Ovary (tissue), 9 donors: ENCODE data around the gene NOX3. TPM values are rescaled to one million over a fixed set of nuclear protein-coding genes. Genes with fewer than 3 reads are reported as not detected.

Experiments
- DNase-seq, 5 donors: peaks; one replicate each; pipeline ENCODE4 v3.0.0-alpha.2; 2019 to 2020
- H3K27ac ChIP-seq, 2 donors: fragments of 200-600 bp; one replicate each; pipeline versions ENCODE4 v1.5.1 to v1.8.0; 2019 to 2022
- H3K27me3 ChIP-seq: fragments of 200-600 bp; one replicate; pipeline ENCODE4 v1.8.0; 2022
- H3K36me3 ChIP-seq: fragments of 200-600 bp; sonication (generic); one replicate; pipeline ENCODE4 v1.5.1; 2019
- H3K4me1 ChIP-seq: one replicate; pipeline ENCODE4 v1.8.1; 2013; ENCODE audit warnings: mild to moderate bottlenecking, moderate library complexity; ENCODE audit not compliant: insufficient read depth
- H3K4me3 ChIP-seq: fragments of 200-600 bp; sonication (generic); one replicate; pipeline ENCODE4 v1.5.1; 2017
- H3K9me3 ChIP-seq, 2 donors: fragments of 200-600 bp in 1 of 2; sonication (generic) in 1 of 2; one replicate each; pipeline versions ENCODE4 v1.5.1 to v1.8.1; 2013 to 2019; ENCODE audit warnings: mild to moderate bottlenecking in 1 of 2, moderate library complexity in 1 of 2
- EP300 ChIP-seq: sonication (generic); formaldehyde crosslinking; IDR thresholded peaks from one replicate; pipeline ENCODE4 v1.6.1; 2017; ENCODE audit warnings: antibody characterized with exemption
- POLR2A ChIP-seq: fragments of 450-650 bp; IDR thresholded peaks from one replicate; pipeline ENCODE4 v1.6.1; 2017; ENCODE audit warnings: antibody characterized with exemption, mild to moderate bottlenecking, moderate library complexity
- WGBS, 3 donors: extraction: QIAGEN DNeasy Blood & Tissue Kit in 1 of 3; methylation state at CpG; one replicate each; pipeline versions ENCODE4 v1.1.5 to v1.1.7; 2013 to 2017; 5-methylcytosine and 5-hydroxymethylcytosine counted together
- intact Hi-C, 4 donors: fragments of 100-400 bp; cut with DNase I; formaldehyde crosslinking; loops; one replicate each; pipeline versions ENCODE4 v1.11.0 to v1.15.1; 2022 to 2023
- polyA plus RNA-seq, 2 donors: library from polyadenylated mRNA; stranded (reverse); fragments of 200-250 nt in 1 of 2; fragments of 350-450 nt in 1 of 2; fragmentation: Illumina TruSeq in 1 of 2; extraction: RNeasy Lipid Tissue Mini Kit (QIAGEN cat#74804) in 1 of 2; gene quantifications; one replicate each; pipeline ENCODE4 v1.2.3, GENCODE V29; 2013 to 2014
- total RNA-seq, 7 donors: library from RNA; depleted of rRNA in 2 of 7; stranded (reverse); fragments of >200 nt in 2 of 7; fragmentation: NEBNext Ultra II Directional in 3 of 7; extraction: Animal tissue kit (Norgen Biotek cat#: 25700) in 3 of 7; gene quantifications; one replicate each; pipeline versions ENCODE4 v1.1.0 to v1.2.4, GENCODE V29; 2016 to 2023
- TF ChIP-seq, protein P1 (sequence below), 3 donors: fragments of 450-650 bp in 2 of 3; fragments of 200-600 bp in 1 of 3; IDR thresholded peaks; one replicate each; pipeline versions ENCODE4 v1.5.1 to v1.8.0; 2016 to 2022; ENCODE audit warnings: antibody characterized with exemption in 3 of 3, mild to moderate bottlenecking in 1 of 3
- donor health status: DM: no; HTN: no; CAD: no; lungs with moderate emphysema.
- donor health status: DM: no; HTN: no; CAD: no.
- donor health status: Bipolar disorder and iron deficiency.
- donor health status: DM: yes; HTN: yes; CAD: no.
- donor health status: DM: no; HTN: no; CAD: no.
- donor health status: DM: yes; HTN: yes; CAD: no.

The NOX3 gene
- total and polyA plus RNA-seq, 9 donors = not detected

DNA sequence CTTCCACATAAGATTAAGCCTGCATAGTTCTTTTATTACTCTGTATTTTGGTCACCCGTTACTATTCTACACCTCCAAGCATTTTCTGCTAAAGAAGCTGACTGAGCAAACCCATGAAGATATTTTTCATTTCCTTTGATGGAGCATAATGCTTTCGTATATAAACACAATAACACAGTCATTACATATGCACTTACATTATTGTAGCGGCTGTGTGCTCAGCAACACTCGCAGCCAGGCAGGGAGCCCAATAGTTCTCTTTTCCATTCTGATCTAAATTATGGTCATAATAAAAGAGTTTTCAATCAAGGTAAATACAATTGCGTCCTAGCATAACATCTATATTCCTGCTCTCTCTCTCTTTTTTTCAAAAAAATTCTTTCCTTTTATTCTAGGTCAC, 71.7 kb downstream of the NOX3 start:
- no peaks in the 10 kb centered on the region for H3K9me3 ChIP-seq
- no peak overlapping the region for H3K27ac ChIP-seq
- H3K4me1 ChIP-seq = no peaks in the 10 kb centered on the region
- intact Hi-C loops = no loop called here
- TF ChIP-seq EP300 = no peak
- no peak for TF ChIP-seq POLR2A
- TF ChIP-seq, protein P1, sequence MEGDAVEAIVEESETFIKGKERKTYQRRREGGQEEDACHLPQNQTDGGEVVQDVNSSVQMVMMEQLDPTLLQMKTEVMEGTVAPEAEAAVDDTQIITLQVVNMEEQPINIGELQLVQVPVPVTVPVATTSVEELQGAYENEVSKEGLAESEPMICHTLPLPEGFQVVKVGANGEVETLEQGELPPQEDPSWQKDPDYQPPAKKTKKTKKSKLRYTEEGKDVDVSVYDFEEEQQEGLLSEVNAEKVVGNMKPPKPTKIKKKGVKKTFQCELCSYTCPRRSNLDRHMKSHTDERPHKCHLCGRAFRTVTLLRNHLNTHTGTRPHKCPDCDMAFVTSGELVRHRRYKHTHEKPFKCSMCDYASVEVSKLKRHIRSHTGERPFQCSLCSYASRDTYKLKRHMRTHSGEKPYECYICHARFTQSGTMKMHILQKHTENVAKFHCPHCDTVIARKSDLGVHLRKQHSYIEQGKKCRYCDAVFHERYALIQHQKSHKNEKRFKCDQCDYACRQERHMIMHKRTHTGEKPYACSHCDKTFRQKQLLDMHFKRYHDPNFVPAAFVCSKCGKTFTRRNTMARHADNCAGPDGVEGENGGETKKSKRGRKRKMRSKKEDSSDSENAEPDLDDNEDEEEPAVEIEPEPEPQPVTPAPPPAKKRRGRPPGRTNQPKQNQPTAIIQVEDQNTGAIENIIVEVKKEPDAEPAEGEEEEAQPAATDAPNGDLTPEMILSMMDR (IDR thresholded peaks at IDR 0.05) = no peak
- no peaks in the 10 kb centered on the region for H3K27me3 ChIP-seq
- WGBS, 3 donors = 91 to 93% (median 92%) methylated on average over 5 of the region's 5 CpGs
- H3K4me3 ChIP-seq = no peak overlapping the region
- no peaks in the 10 kb centered on the region for H3K36me3 ChIP-seq
- DNase-seq = no peak

DNA sequence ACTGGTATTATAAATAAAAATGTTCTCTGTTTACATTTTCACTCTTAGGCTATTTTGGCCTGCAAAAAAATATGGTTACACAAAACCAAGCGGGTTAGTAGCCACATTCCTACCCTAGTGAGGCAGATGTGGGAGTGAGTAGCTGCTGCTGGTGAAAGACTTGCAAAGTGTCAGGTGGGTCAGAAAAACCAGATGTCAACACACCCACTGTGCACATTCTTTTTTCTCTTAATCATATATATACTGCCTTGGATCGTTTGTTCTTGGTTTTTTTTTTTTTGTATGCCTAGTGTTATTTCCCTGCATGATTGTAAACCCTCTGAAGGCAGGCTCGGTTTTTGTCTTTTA, 73.3 kb downstream of the NOX3 start:
- no peaks in the 10 kb centered on the region for H3K9me3 ChIP-seq
- TF ChIP-seq, protein P1 (IDR thresholded peaks at IDR 0.05) = no peak
- no peak for TF ChIP-seq EP300
- TF ChIP-seq POLR2A = no peak
- no peak overlapping the region for H3K4me3 ChIP-seq
- no peaks in the 10 kb centered on the region for H3K36me3 ChIP-seq
- intact Hi-C loops = no loop called here
- DNase-seq = no peak
- H3K4me1 ChIP-seq = no peaks in the 10 kb centered on the region
- WGBS, 3 donors = 39 to 48% (median 41%) methylated on average over 3 of the region's 3 CpGs
- no peaks in the 10 kb centered on the region for H3K27me3 ChIP-seq
- no peak overlapping the region for H3K27ac ChIP-seq

DNA sequence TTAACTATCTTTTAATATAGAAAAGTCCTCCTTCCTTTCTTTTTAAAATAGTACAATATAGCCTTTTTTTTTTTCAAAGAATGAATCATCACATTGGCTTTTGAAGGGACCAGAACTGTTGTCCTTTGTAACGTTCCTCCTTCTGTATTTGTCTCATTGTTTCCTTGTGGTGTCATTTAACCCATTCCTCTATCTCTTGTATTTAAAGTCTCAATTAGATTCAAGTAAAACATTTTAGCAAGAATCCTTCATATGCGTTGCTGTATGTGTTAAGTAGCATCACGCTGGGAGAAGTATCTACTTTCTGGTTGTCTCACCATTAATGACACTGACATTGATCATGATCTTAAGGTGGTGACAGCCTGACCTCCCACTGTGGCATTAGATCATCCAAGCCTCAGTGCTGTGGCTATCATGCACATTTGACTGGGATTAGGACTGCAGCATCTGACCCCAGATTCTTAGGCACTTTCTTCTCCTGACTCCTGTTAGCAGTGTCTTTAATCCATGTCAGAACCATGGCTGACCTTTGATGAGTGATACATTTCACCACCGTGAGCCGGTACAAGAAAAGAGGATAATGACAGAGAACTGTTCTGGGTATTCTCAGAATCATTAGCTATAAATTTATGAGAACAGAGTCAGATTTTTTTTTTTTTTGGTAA, 73.8 kb downstream of the NOX3 start:
- Histone ChIP-seq H3K4me1 (no peaks in the 10 kb centered on the region), H3K36me3 (no peaks in the 10 kb centered on the region), H3K27ac (no peak overlapping the region), H3K27me3 (no peaks in the 10 kb centered on the region), H3K4me3 (no peak overlapping the region), H3K9me3 (no peaks in the 10 kb centered on the region)
- WGBS, 3 donors = 60 to 64% (median 60%) methylated on average over 5 of the region's 5 CpGs
- intact Hi-C loops = no loop called here
- no peak for TF ChIP-seq POLR2A
- TF ChIP-seq, protein P1 (IDR thresholded peaks at IDR 0.05) = no peak
- TF ChIP-seq EP300 = no peak
- no peak for DNase-seq

DNA sequence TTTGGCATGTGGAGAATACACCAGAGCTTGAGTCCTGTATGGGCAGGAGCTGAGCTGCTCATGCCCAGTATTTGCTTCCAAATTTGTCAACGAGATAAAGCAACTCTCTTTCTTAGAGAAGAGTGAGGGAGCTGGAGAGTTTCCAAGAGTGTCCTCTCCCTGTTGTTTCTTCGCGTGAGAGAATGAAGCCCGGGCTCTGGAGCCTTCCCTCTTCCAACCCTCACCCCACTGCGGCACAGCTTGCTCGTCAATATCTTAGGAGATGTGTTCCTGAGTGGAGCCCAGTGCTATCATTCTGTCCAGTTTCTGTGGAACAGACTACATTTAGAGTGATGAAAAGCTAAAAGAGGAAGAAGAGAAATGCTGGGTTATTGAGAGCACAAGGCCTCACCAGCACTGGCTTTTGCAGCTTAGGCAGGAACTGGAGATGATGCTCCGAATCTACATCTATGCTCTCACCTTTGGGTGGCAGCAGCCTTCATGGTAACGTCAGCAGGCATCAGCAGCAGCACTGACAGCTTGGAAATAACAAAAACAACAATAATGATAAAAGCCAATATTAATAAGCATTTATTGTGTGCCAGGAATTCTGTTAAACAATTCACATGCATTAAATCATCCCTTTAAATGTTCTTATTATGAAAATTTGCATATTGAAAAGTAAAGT, 74.8 kb downstream of the NOX3 start:
- Histone ChIP-seq H3K9me3 (no peaks in the 10 kb centered on the region), H3K4me3 (no peak overlapping the region), H3K36me3 (no peaks in the 10 kb centered on the region), H3K27ac (no peak overlapping the region), H3K4me1 (no peaks in the 10 kb centered on the region), H3K27me3 (no peaks in the 10 kb centered on the region)
- no peak for TF ChIP-seq POLR2A
- TF ChIP-seq EP300 = no peak
- TF ChIP-seq, protein P1 (IDR thresholded peaks at IDR 0.05) = no peak
- intact Hi-C loops = no loop called here
- 87 to 90% (median 87%) methylated on average over 8 of the region's 8 CpGs for WGBS, 3 donors
- no peak for DNase-seq
